Adrenal gland (tissue), 12 donors: Measurements from ENCODE around the gene AFDN. TPM values are rescaled to one million over a fixed set of nuclear protein-coding genes. Genes with fewer than 3 reads are reported as not detected.

Experiments
- DNase-seq, 7 donors: peaks; one replicate each; pipeline ENCODE4 v3.0.0-alpha.2; 2019 to 2020
- H3K27ac ChIP-seq, 5 donors: fragments of 200-600 bp; sonication (generic) in 4 of 5; 1 replicate in 3 of 5; 2 replicates in 2 of 5; pipeline versions ENCODE4 v1.5.1 to v1.8.0; 2016 to 2020; ENCODE audit warnings: mild to moderate bottlenecking in 1 of 5
- H3K27me3 ChIP-seq: fragments of 200-600 bp; 2 replicates; pipeline ENCODE4 v1.8.0; 2021
- H3K36me3 ChIP-seq, 2 donors: fragments of 200-600 bp; replicated peaks in 1 of 2; 1 replicate in 1 of 2; 2 replicates in 1 of 2; pipeline versions ENCODE4 v1.5.1 to v1.8.0; 2018 to 2022
- H3K4me1 ChIP-seq, 2 donors: fragments of 200-600 bp; replicated peaks in 1 of 2; 1 replicate in 1 of 2; 2 replicates in 1 of 2; pipeline versions ENCODE4 v1.5.1 to v1.8.0; 2018 to 2021
- H3K4me3 ChIP-seq, 4 donors: fragments of 200-600 bp; sonication (generic) in 3 of 4; one replicate each; pipeline ENCODE4 v1.5.1; 2016 to 2018
- H3K9me3 ChIP-seq, 3 donors: fragments of 200-600 bp; sonication (generic) in 1 of 3; replicated peaks in 1 of 3; 1 replicate in 2 of 3; 2 replicates in 1 of 3; pipeline versions ENCODE4 v1.5.1 to v1.8.0; 2016 to 2021
- POLR2A ChIP-seq, 2 donors: fragments of 450-650 bp; IDR thresholded peaks; one replicate each; pipeline ENCODE4 v1.6.1; 2017; ENCODE audit warnings: antibody characterized with exemption in 2 of 2, mild to moderate bottlenecking in 2 of 2, moderate library complexity in 1 of 2
- WGBS, 4 donors: extraction: QIAGEN DNeasy Blood & Tissue Kit in 2 of 4; methylation state at CpG; one replicate each; pipeline versions ENCODE4 v1.1.5 to v1.1.7; 2013 to 2017; 5-methylcytosine and 5-hydroxymethylcytosine counted together
- intact Hi-C, 2 donors: fragments of 100-400 bp; cut with DNase I; formaldehyde crosslinking; loops; one replicate each; pipeline versions ENCODE4 v1.14.1 to v1.15.0; 2022 to 2023
- polyA plus RNA-seq, 3 donors: library from polyadenylated mRNA; stranded (reverse); fragments of 200-250 nt in 2 of 3; fragments of 350-450 nt in 1 of 3; fragmentation: Illumina TruSeq in 1 of 3; extraction: RNeasy Lipid Tissue Mini Kit (QIAGEN cat#74804) in 1 of 3; gene quantifications; one replicate each; pipeline ENCODE4 v1.2.3, GENCODE V29; 2013 to 2014
- total RNA-seq, 9 donors: library from RNA; depleted of rRNA in 4 of 9; stranded (reverse); fragments of >200 nt in 4 of 9; fragments of 120-200 nt in 1 of 9; fragmentation: NEBNext Ultra II Directional in 1 of 9; extraction: Animal tissue kit (Norgen Biotek cat#: 25700) in 1 of 9; gene quantifications; one replicate each; pipeline versions ENCODE4 v1.1.0 to v1.2.4, GENCODE V29; 2013 to 2023
- TF ChIP-seq, protein P1 (sequence below), 6 experiments: fragments of 450-650 bp in 4 of 6; fragments of 200-600 bp in 2 of 6; sonication (generic) in 1 of 6; IDR thresholded peaks; 1 replicate in 5 of 6; 2 replicates in 1 of 6; pipeline versions ENCODE4 v1.5.1 to v1.8.0; 2016 to 2021; ENCODE audit warnings: antibody characterized with exemption in 6 of 6, mild to moderate bottlenecking in 2 of 6, moderate library complexity in 1 of 6
- donor health status: healthy with polysubstance abuse.
- donor health status: Bipolar disorder and iron deficiency.
- donor health status: DM: yes; HTN: yes; CAD: no.
- donor health status: DM: no; HTN: no; CAD: no.
- donor health status: DM: no; HTN: no; CAD: no.
- donor health status: DM: yes; HTN: yes; CAD: no.

AFDN gene
- total and polyA plus RNA-seq, 12 donors: 15.2 to 47.1 (median 39.3) TPM

- no peak for TF ChIP-seq POLR2A (IDR thresholded peaks at IDR 0.05)
- TF ChIP-seq, protein P1, sequence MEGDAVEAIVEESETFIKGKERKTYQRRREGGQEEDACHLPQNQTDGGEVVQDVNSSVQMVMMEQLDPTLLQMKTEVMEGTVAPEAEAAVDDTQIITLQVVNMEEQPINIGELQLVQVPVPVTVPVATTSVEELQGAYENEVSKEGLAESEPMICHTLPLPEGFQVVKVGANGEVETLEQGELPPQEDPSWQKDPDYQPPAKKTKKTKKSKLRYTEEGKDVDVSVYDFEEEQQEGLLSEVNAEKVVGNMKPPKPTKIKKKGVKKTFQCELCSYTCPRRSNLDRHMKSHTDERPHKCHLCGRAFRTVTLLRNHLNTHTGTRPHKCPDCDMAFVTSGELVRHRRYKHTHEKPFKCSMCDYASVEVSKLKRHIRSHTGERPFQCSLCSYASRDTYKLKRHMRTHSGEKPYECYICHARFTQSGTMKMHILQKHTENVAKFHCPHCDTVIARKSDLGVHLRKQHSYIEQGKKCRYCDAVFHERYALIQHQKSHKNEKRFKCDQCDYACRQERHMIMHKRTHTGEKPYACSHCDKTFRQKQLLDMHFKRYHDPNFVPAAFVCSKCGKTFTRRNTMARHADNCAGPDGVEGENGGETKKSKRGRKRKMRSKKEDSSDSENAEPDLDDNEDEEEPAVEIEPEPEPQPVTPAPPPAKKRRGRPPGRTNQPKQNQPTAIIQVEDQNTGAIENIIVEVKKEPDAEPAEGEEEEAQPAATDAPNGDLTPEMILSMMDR (IDR thresholded peaks at IDR 0.05): no peak
- Histone ChIP-seq H3K4me1 (peaks cover 22 to 27% of the 10 kb centered on the region in 2 donors), H3K4me3 (no peak overlapping the region), H3K36me3 (no peaks in the 10 kb centered on the region), H3K27ac (no peak overlapping the region), H3K9me3 (no peaks in the 10 kb centered on the region), H3K27me3 (no peaks in the 10 kb centered on the region)
- WGBS, 4 donors: 55 to 65% (median 62%) methylated on average over 4 of the region's 4 CpGs
- intact Hi-C loops: no loop called here
- no peak for DNase-seq
Observed at GRCh38 chr6:167832497-167833395, 6.0 kb downstream of the AFDN start.

- no peak for TF ChIP-seq POLR2A (IDR thresholded peaks at IDR 0.05)
- TF ChIP-seq, protein P1 (IDR thresholded peaks at IDR 0.05): no peak
- Histone ChIP-seq H3K9me3 (no peaks in the 10 kb centered on the region), H3K27ac (no peak overlapping the region), H3K4me1 (peaks cover 17 to 20% of the 10 kb centered on the region in 2 donors), H3K4me3 (no peak overlapping the region), H3K27me3 (no peaks in the 10 kb centered on the region), H3K36me3 (no peaks in the 10 kb centered on the region)
- WGBS, 4 donors: 61 to 69% (median 67%) methylated on average over 2 of the region's 2 CpGs
- DNase-seq: no peak
- intact Hi-C loops: no loop called here
Observed at GRCh38 chr6:167833396-167833763, 6.7 kb downstream of the AFDN start.

DNA sequence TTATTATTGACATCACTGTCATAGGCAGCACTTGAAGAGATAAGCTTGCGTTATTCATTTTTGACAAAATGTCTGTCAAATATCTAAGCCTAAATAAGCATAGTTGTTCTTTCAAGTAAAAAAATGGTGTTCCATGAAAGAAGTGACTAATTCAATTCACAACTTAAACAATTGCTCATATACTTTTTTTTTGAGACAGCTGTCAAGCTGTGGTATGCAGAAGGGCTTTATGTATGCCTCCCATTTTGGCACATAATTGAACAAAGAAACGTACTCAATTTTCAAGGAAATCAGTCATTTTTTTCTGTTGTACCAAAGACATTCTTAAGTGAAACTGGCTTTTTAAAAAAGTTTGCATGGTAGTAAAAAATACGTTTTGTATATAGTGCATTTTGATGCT, 8.5 kb downstream of the AFDN start:
- no peak for DNase-seq
- Histone ChIP-seq H3K36me3 (no peaks in the 10 kb centered on the region), H3K4me3 (no peak overlapping the region), H3K27me3 (no peaks in the 10 kb centered on the region), H3K27ac (no peak overlapping the region), H3K9me3 (no peaks in the 10 kb centered on the region), H3K4me1 (peaks cover 17 to 19% of the 10 kb centered on the region in 2 donors)
- TF ChIP-seq, protein P1 (IDR thresholded peaks at IDR 0.05): no peak
- no peak for TF ChIP-seq POLR2A (IDR thresholded peaks at IDR 0.05)
- WGBS, 4 donors: 68 to 84% (median 74%) methylated on average over 3 of the region's 3 CpGs
- intact Hi-C loops: no loop called here

- 76 to 79% (median 76%) methylated on average over 3 of the region's 3 CpGs for whole genome bisulfite sequencing, 4 donors
- Histone ChIP-seq H3K4me3 (no peak overlapping the region), H3K27ac (no peak overlapping the region), H3K27me3 (no peaks in the 10 kb centered on the region), H3K9me3 (no peaks in the 10 kb centered on the region), H3K36me3 (no peaks in the 10 kb centered on the region), H3K4me1 (peaks cover 5 to 7% of the 10 kb centered on the region in 2 donors)
- TF ChIP-seq, protein P1 (IDR thresholded peaks at IDR 0.05): no peak
- TF ChIP-seq POLR2A (IDR thresholded peaks at IDR 0.05): no peak
- intact Hi-C loops: no loop called here
- DNase-seq: no peak
Observed at GRCh38 chr6:167836721-167837120, 10.0 kb downstream of the AFDN start.
